Hematopoietic multipotent progenitor cell (in vitro differentiated cells): ENCODE measurements around the gene ASB18. TPM values are rescaled to one million over a fixed set of nuclear protein-coding genes. Genes with fewer than 3 reads are reported as not detected.
A peak's percentile ranks its signal among the peaks of the same experiment; 100 is the strongest.

ENCODE experiments used
- DNase-seq, 3 donors: peaks; one replicate each; pipeline ENCODE4 v3.0.0-alpha.2; 2011 to 2015; ENCODE audit warnings: low read depth in 2 of 3, low spot score in 2 of 3
- total RNA-seq: library from RNA; depleted of rRNA; stranded (reverse); fragments of >200 nt; gene quantifications from one replicate; pipeline ENCODE4 v1.2.3, GENCODE V29; 2012

Gene ASB18
- total RNA-seq, 1 donor = under 0.01 TPM

DNA sequence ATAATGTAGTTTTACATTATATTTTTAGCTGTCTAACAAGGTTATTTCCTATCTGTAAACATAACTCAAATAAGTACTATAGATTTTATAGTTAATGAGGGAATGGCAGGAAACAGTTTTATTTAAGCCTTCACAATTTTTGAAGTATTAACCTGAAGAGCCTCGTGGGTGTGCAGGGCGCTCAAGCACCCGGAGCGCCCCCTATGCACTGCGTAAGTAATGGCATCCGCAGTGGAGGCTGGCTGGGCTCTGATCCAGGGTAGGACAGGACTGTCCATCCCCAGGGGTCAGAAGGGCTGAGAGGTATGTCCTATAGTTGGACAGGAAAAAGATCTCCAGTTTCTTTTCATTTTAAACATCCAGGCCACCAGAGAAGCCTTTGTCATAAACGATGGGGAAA is 87.8 kb downstream of the ASB18 start:
- DNase-seq = peak in 1 of 3 donors; percentile 57

DNA sequence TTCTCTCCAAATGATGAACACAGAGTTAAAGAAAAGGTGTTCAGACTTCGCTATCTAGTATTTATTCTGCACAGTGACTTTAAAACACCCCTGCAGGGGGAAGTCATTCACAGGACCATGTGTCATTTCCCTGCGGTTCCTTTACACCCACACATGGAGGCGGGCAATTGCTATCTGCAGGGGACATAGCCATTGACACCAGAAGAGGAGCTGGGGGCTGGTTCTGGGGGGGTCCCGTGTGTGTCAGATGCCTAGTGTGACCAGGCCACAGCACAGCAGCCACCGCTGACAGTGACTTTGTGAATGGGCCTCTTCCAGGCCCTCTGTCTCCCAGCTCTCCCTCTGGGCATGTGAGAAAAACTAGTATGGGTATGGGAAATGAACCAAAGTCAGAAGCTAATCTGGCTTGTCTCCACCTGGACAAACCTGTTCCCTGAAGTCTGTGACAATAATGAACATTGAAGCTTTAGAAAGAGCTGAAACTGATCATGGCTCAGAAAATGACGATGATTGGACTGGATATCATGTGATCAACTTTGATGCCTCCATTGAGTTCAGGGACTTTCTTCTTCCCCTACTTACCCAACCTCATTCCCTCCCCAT is 88.6 kb downstream of the ASB18 start:
- peak in 2 of 3 donors; percentile 61 to 66 for DNase-seq

DNA sequence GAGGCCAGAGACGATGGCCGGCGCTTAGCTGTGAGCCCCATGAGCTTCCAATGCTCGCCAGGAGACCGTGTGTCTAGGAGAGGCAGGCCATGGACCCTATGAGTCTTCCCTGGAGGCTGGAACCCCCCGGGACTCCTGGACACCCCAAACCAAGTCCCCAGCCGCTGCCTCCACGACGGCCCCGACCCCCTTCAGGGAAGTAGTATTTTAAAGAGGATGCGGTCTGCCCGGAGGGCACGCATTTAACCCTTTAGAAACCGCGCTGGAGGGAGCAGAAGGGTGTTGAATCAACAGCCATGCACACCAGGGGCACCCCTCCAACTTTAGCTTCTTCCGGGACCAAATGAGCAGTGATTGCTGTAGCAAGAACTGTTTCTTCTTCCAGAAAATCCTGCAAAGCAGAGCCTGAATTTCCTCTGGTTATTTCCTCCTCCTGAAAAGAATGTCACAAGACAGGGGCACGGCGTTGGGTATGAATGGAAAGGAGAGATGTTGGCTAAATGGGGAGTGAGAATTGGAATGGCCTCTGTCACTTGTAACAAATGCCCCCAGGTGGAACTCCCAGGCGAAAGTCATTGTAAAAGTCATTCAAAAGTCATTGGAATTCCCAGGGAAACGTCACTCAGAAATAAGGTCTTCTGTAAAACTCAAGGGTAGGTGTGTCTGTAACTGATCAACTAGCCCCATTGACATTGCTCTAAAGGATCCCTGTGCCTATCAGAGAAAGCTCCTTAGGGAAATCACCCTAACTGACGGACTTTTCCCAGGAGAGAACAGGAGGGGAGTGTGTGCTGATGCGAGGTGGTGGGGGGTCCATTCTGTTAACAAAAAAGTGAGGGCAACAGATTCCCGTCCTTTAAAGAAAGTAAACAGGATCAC is 90.2 kb downstream of the ASB18 start:
- DNase-seq = no peak

DNA sequence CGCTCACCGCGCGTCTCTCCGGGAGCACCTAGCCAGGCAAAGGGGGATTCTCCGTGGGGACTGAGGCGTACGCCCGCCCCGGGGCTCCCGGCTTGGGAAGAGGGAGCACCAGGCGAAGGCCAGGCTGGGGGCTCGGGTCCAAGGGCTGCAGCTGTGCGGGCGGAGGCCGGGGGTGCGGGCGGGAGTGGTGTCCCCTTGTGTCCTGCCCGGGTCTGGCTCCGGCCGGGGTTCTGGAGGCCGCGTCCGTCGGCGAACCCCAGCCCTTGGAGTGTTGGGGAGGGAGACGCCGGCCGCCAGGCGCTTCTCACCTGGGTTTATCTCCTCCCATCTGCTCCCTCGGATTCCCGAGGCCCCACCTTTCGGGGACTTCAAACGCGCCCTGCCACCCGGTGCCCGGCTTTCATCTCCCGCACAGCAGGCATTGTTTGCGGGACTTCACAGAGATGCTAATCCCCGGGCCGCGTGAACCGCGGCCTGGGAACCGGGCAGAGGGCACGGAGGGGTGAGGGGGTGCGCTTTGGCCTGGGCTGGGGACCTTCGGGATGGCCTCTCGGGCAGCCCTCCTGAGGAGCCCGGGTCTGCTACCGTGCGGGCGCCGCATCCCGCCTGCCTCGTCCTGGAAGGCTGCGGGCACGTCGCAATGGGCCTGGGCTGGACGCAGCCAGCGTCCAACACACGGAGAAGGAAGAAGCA is 91.0 kb downstream of the ASB18 start:
- no peak for DNase-seq

DNA sequence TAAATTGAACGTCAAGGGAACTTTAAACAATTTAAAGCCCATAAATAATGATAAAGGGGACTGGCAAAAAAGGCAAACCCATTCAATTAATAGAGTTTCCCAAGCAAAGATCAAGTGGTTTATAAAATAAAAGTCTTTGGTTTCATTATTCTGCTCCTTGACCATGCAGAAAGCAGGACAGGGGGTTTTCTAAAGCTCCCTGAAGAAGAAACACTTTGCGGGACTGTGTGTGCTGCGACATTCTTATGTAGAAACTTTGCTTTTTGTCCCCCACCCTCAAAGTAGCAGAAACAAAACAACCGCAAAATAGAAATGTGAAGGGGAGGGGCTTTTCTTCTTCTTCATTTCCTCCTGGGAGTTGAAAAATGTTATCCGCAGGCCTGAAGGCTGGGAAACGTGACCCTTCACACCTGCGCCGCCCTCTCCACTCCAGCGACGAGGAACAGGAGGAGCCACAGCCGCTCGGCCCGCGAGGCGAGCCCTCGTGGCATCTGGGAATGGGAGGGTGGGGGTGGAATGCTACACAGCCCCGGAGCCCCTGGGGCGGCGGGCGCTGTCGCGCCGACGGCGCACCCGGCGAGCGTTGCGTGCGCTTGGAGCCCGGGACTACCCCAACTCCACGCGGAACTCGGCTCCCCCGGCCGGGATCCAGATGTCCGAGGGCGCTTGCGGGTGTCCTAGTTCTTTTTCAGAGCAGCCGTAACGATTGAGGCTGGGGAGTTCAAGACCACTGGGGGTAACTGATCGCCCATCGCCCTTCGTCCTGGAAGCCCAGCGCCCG is 91.8 kb downstream of the ASB18 start:
- DNase-seq = no peak

DNA sequence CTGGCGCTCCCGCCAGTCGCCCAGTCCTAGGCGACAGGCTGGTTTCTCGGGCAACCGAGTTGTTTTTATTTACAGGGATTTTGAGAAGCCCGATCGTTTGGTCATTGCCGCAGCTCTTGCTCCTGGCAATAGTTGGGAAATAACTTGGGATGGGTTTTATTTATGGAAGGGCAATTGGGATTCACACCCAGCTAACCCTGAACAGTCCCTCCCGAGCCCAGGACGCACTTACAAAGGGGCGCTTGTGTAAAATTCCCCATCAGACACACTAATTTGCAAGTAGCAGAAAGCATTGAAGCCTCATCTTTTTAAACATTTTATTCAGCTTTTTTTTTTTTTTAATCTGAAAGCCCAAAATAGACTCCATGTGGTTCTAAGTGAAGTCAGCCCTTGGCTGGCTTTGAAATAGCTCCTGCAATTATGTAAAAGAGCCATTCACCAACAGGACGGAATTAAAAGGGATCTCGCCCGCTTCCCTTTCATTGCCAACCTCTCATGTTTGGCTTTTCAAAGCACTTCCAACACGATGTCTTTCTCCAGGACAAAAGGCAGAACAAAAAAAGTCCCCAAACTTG is 92.4 kb downstream of the ASB18 start:
- no peak for DNase-seq

DNA sequence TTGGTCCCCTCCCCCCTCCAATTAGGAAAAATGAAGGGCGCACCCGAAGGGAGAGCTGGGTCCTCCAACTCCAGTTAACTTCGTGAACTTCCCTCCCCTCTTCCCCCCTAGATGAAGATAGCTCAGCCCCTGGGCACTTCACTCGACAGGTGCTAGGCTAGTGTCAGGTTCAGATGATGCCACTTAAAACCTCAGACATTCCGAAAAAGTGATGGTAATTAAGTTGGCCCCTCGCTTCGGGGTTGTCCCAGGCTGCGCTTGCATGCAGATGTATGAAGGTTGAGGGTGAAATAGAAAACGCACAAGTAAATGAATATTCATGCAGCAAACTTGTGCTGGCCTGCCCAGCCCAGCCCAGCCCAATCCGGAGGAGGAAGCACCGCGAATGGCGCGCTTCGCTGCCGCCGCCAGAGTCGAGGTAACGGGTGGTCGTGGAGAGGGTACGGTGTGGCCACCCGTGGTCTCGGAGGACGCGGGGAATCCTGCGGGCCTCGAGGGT is 93.0 kb downstream of the ASB18 start:
- DNase-seq = no peak

DNA sequence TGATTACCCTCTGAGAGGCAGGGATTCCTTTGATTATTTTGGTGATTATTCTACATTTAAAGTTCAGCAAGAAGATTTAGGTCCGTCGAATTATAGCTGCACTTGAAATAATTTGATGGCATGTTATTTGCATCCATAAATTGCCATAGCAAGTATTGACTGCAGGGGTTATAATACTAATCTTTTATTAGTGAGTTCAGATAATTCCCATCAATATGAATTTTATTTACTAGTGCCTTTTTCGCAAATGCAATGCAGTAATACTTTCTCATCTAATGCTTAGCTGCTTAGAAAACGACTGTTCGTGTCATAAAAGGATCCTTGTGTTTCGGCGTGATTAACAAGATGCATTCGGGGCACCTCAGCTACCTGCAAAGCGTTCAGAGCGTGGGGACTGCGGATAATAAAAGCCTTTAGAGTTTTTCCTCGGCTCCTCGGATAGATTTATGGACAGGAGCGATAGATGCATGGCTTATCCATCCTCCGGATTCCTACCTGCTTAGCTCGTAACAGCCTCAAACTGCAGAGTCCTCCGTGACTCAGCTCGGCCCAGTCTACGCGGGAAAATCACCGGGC is 93.5 kb downstream of the ASB18 start:
- no peak for DNase-seq

DNA sequence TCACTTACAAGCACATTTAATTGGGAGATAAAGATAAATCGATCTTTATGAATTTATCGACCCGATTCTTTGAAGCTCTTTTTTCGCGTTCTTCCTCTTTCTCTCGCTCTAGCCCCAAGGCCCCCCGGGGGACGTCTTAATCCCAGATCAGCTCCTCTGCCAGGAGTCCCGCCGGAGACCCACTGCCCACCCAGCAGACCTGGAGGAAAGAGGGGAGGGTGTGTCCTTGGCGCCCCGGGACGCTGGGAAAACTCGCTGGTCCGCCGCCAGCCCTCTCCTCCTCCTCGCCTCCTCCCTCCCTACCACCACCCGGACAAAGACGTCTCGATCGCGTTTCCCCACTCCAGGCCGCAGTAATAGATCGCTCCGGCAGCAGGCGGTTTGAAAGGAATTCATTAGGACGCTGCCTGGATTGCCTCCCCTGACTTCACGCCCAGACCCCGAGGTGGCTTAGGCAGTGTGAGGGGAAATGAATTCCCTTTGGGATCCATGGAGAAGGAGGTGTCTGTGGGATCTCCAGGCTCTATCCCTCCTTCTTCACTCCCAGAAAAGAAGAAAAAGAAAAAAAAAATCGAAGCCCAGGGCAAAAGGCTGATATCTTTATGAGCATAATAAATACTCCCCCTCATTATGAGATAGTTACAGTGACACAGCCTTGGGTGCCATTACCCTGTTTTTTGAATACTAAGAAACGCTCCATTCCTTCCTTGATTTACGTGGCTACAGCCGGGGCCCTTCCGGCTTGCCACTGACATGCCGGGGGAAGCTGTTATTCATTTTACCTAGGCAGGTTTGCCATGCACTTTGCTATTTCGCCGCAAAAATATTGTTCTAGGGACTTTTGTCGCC is 94.2 kb downstream of the ASB18 start:
- DNase-seq = no peak

DNA sequence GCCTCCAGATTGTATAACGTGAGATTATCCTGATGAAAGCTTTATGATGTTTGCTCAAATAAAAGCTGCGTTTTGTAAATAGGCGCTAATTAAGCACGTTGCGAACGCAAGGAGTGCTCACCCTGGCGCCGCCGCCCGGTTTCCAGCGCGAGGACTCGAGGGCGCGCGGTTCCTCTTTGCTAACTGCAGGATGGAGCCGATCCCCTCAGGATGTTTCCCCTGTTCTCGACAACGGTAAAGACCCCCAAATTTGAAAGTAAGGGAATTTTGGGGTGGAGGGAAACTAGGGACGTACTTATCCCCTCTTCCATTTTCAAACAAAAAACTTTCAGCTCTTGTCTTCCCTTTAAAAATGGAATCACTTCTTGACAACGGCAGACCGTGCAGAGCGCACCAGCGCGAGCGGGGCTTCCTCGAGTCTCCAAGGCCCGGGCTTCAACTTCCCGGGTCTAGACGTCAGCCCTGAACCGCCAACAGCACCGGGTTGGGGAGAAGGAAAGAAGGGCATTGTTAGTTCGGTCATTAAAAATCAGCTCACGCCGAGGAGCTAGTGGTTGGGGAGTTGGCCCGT is 95.0 kb downstream of the ASB18 start:
- DNase-seq = no peak

DNA sequence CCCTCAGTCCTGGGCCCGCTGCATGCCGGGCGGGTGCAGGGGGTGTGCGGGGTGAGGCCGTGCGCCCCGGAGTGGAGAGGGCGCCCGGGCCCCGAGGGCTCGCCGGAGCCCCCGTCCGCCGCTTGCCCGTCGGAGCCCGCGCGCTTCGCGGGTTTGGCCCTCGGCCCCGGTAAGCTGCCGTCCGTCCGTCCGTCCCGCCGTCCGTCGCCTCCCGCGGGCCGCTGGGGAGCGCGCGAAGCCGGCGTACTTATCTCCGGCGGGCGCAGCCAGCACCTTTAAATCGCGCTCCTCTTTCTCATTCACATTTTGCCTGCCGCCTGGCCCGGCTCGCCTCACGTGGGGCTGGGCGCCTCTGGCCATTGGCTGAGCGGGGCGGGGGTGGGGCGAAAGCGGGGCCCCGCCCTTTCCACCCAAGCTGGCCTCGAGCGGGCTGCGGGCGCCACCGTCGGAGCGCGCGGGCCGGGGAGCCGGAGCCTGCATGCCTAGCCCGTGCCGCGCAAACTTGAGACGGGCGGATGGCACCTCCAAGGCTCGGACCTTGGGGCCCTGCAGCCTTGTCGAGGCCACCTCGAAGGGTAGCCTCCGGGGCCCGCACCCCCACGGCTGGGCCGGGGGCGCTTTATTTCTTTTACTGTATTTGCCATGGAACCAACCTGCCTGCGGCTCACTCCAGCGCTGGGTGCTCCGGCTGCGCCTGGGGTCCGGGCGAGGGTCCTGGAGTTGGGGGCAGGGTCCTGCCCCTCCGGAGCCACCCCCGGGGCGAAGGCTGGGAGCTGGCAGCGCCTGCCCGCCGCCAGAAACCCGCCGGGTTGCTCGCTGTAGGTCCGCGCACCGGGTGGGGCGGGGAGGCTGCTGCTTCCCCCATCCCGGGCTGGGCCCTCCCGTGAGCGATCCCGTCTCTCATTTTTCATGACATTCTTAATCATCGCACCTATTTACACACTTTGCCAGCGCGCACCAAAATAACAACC is 95.8 kb downstream of the ASB18 start, which contains the start of gene GBX2:
Gene GBX2 (minus strand): TSS at position 277 of the 971 bp plus-strand sequence. CDS start 415 bp downstream, outside the sequence.
- no peak for DNase-seq

DNA sequence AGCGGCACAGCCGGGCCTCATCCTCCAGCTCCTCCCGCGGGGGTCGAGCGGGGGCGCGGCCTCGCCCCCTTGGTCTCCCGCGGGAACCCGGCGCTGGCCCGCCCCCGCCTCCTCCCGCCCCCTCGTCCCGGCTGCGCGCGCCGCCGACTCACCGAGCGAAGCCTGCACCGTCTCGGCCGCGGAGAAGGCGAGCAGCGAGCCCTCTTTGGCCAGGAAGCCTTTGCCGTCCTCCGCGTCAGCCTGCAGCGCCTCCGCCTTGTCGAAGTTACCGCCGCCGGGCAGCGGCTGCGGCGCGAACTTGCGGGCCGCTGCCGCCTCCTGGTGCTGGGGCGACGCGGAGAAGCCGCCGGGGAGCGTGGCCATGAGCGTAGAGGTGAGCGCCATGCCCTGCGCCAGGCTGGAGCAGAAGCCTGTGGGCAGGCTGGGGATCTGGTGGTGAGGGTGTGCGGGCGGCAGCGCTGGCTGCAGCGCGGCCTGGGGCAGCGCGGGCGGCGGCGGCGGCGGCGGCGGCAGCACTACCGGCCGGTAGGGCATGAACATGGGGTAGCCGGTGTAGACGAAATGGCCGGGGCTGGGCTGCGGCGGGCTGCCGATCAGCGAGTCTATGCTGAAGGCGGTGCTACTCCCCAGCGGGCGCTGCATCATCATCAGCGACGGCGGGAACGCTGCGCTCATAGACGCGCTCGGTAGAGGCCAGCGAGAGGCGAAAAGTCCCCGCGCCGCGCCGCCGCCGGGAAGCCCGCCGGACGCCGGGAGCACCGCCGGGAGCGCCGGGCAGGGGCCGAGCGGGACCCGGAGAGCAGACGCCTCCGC is 96.7 kb downstream of the ASB18 start:
- DNase-seq = no peak

DNA sequence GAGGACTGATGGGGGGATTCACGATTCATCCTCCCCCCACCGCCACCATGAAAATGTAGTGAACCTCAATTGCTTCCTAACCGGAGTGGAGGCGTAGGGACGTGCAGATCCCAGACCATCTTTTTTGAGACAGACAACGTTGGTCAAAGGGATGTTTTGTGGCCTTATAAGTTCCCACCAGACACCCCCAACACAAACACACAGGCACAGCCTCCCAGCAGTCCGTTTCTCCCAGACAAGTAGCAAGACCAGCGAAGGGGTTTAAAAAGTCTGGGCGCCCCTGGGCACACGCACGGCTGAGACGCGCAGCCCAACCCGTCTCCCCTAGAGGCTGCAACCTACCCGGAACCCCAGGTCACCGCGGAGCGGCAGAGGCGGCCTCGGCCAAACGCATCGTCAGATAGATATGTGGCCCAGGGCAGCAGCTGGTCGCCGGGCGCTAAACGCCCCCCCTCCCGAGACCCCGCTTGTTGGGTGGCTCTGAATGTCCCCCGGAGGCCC is 97.4 kb downstream of the ASB18 start:
- DNase-seq = no peak

DNA sequence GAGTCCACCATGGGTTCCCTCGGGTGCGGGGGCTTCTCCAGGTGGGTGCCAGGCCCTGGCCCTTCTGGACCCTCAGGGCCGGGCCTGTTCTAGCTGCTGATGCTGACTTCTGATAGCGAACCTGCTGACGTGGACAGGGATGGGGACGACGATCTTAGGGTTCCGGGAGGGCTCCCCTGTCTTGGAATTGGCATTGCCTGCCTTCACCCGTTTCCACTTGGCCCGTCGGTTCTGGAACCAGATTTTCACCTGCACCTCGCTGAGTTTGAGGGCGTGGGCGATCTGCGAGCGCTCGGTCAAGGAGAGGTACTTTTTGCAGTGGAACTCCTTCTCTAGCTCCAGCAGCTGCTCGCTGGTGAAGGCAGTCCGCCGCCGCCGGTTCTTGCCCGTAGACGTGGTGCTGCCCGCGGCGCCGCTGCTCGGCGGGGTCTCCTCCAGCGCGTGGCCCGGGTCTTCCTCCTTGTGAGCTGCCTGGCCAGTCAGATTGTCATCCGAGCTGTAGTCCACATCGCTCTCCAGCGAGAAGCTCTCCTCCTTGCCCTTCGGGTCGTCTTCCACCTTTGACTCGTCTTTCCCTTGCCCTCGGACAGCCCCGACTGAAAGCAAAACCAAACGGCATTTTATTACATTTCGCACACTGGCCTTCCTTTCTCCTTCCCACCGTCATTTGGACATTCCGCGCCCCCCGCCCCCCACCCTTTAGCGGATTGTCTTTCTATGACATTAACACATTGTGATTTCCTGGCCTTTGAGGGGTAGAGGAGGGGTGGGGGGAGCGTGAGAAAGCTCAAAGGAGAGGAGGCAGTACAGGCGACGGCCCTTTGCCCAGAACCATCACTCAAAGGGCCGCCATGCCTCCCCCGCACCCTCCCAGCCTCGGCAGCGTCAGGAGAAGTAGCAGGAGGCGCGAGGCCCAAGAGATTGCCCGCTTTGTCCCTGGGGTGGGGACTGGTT is 98.1 kb downstream of the ASB18 start:
- no peak for DNase-seq
